ENCODE data around the gene SLC15A3. TPM values are rescaled to one million over a fixed set of nuclear protein-coding genes. Genes with fewer than 3 reads are reported as not detected.

Gene SLC15A3
- total RNA-seq, 3 donors from 2014 or later: 3.8 to 6.1 (median 5.5) TPM

DNA sequence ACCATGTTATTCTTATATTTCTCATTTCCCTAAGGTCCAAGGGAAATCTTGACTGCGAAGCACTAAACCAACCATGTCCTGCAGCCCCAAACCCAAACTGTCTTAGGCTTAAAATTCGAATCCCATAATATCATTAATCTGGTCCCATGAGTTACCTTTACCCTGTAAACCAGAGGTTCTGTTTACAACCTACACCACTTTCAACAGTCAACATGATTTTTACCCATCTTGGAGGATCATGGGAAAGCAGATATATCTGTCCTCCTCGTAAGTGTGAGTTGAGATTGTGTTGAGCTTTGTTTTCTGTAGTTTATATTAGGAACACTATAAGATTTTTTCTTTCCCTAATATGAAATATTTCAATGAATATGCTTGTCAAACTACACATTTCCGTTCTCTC, 52.0 kb downstream of the SLC15A3 start:
- no peaks in the 10 kb centered on the region for H3K9me3 Mint-ChIP-seq
- no peak overlapping the region for H3K4me3 Mint-ChIP-seq
- H3K36me3 Mint-ChIP-seq (ENCODE audit: insufficient read depth): peaks cover 60% of the 10 kb centered on the region
- H3K4me1 Mint-ChIP-seq (ENCODE audit: low read depth): peaks cover 20% of the 10 kb centered on the region
- no peak for ATAC-seq
- no peaks in the 10 kb centered on the region for H3K27me3 Mint-ChIP-seq (ENCODE audit: low read depth)
- DNase-seq: no peak

DNA sequence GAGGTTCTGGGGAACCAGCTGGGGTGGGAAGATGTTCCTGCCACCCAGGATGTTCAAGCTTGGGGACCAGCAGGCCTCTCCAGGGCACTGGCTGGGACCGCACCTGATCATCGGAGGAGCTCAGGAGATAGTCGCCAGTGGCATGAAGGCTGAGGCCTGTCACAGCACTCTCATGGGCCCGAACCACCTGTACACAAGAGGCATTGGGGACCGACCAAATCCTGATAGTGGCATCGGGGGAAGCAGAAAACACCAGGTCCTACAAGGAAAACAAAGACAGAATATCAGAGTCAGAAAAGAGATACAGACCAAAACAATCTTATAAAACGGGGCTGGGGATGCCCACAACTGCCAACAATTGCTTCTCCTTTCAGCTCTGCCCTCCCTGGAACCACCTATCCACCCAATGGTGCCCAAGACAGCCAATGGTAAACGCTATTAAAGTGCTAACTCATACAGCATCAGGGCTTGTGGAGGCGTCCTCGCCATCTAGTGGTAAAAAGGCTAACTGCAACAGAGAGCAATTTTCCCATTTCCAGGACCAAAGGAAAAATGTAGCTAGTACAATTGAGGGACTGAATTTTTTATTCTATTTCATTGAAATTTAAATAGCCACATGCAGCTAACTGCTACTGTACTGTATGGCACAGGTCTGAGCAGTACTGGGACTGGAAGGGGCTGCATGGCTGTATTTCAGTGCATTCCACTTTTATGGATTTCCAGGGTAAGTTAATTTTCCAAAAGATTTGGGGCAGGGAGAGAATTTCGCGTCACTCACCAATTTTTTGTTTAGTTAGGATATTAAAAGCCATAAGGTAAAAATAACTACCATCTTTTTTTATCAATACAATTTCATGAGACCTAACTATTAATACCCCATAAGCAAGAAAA, 52.7 kb downstream of the SLC15A3 start:
- Mint-ChIP-seq H3K9me3 (no peaks in the 10 kb centered on the region), H3K4me3 (no peak overlapping the region), H3K36me3 (ENCODE audit: insufficient read depth) (peaks cover 65% of the 10 kb centered on the region), H3K4me1 (ENCODE audit: low read depth) (peaks cover 14% of the 10 kb centered on the region), H3K27me3 (ENCODE audit: low read depth) (no peaks in the 10 kb centered on the region)
- no peak for DNase-seq
- ATAC-seq: peak; percentile 76 to 86

DNA sequence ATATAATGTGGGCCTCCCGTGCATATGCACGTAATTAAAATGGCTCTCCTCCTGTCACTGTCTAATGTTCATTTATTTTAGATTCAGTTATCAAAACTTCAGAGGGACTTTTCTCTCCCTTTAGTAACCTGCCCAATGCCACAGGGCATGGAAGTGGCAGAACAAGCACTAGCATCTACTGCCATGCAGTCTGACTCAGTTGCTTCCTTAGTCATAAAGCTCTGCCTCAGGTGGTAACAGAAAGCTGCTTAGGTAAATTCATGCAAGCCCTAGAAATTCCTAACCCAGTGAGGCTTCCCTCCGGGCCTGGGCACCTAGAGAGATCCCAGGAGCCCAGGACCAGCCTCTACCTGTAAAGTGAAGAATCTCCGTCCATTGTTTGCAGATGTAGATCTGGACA, 54.5 kb downstream of the SLC15A3 start:
- no peaks in the 10 kb centered on the region for H3K27me3 Mint-ChIP-seq (ENCODE audit: low read depth)
- peaks cover 56% of the 10 kb centered on the region for H3K36me3 Mint-ChIP-seq (ENCODE audit: insufficient read depth)
- H3K4me1 Mint-ChIP-seq (ENCODE audit: low read depth): peaks cover 1% of the 10 kb centered on the region
- DNase-seq (no peak), ATAC-seq (no peak)
- no peak overlapping the region for H3K4me3 Mint-ChIP-seq
- no peaks in the 10 kb centered on the region for H3K9me3 Mint-ChIP-seq

DNA sequence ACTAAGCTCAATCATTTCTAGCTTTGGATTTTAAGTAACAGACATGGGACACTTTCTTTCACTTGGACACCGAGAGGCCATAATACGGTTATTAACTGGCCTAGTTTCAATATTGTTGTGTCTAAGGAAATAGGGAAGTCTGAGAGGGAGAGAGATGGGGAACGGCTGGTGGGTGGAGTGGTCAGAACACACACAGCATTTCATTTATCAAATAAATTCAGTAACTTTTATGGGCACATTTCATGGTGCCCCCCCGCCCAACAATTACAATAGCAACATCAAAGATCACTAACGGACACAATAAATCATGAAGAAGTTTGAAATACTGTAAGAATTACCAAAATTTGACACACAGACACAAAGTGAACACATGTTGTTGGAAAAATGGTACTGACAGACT, 56.3 kb downstream of the SLC15A3 start:
- Mint-ChIP-seq H3K9me3 (no peaks in the 10 kb centered on the region), H3K4me1 (ENCODE audit: low read depth) (no peaks in the 10 kb centered on the region), H3K36me3 (ENCODE audit: insufficient read depth) (peaks cover 61% of the 10 kb centered on the region), H3K4me3 (no peak overlapping the region), H3K27me3 (ENCODE audit: low read depth) (no peaks in the 10 kb centered on the region)
- DNase-seq (no peak), ATAC-seq (no peak)

DNA sequence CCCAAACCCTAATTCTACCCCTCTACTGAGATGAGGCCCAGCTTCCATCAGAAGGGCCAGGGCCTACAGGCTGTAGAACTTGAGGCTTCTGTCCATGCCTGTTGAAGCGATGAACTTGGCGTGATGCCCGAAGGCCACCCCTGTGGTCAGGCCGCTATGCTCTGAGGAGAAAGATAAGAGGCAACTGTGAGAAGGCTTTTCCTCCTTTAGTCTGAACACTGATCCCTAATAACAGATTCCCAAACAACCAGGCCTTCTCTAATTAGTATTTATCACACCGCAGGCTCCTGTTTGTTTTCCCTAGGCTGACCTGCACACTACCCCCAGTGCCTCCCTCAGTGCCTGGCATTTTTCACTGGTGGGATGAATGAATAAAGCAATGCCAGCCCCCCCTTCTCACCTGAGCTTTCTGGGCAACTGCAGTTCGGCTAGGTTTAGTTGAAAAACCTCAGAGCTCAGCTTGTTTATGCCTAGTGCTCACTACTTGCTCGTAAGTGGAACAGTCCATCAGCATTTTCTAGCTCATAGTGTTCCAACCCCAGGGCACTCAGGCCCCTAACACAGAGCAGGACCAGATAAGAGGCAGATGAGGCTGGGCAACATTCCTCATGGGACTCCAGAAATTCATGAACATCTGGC, 60.8 kb downstream of the SLC15A3 start:
- no peak for DNase-seq
- Mint-ChIP-seq H3K4me1 (ENCODE audit: low read depth) (no peaks in the 10 kb centered on the region), H3K36me3 (ENCODE audit: insufficient read depth) (peaks cover 40% of the 10 kb centered on the region), H3K4me3 (no peak overlapping the region), H3K27me3 (ENCODE audit: low read depth) (no peaks in the 10 kb centered on the region), H3K9me3 (no peaks in the 10 kb centered on the region)
- no peak for ATAC-seq

DNA sequence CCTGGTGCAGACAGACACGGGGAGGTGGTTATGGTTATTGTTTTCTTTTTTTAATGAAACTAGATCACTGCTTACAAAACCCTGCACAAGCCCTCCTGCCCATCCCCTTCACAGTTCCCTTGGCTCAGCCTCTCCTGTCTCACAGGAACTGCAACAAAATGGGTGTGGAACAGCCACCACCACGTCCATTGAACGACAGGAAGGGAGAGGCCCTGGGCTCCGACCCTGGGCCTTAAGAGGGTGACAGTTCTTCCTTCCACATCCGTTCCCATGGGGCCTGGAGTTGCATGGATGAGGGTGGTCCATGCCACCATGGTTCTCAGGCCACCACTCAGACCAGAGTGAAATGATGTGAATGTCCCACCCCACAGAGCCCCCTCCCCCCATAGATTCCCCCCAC, 61.3 kb downstream of the SLC15A3 start:
- DNase-seq (no peak), ATAC-seq (no peak)
- no peaks in the 10 kb centered on the region for H3K9me3 Mint-ChIP-seq
- H3K27me3 Mint-ChIP-seq (ENCODE audit: low read depth): no peaks in the 10 kb centered on the region
- no peaks in the 10 kb centered on the region for H3K4me1 Mint-ChIP-seq (ENCODE audit: low read depth)
- no peak overlapping the region for H3K4me3 Mint-ChIP-seq
- H3K36me3 Mint-ChIP-seq (ENCODE audit: insufficient read depth): peaks cover 39% of the 10 kb centered on the region

DNA sequence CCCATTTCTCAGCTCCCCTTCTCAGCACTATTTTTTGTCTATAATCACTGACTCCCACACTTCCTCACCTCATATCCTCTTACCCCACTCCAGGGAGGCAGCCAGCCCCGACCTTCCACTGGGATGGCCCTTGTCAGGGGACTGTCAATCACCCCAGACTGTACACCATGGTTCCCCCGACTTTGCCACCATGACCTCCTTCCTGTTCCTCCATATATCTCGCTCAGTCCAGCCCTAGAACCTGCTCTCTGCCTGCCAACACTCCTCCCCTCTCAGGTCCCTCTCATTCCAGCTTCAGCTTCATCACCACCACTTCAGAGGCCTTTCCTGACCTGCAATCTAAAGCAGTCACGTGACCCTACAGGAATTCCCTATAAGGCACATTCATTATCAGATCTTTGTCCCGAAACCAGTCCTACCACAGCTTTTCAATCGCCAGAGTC, 62.1 kb downstream of the SLC15A3 start:
- Mint-ChIP-seq H3K4me1 (ENCODE audit: low read depth) (no peaks in the 10 kb centered on the region), H3K36me3 (ENCODE audit: insufficient read depth) (peaks cover 38% of the 10 kb centered on the region), H3K9me3 (no peaks in the 10 kb centered on the region), H3K4me3 (no peak overlapping the region), H3K27me3 (ENCODE audit: low read depth) (no peaks in the 10 kb centered on the region)
- DNase-seq (no peak), ATAC-seq (no peak)

DNA sequence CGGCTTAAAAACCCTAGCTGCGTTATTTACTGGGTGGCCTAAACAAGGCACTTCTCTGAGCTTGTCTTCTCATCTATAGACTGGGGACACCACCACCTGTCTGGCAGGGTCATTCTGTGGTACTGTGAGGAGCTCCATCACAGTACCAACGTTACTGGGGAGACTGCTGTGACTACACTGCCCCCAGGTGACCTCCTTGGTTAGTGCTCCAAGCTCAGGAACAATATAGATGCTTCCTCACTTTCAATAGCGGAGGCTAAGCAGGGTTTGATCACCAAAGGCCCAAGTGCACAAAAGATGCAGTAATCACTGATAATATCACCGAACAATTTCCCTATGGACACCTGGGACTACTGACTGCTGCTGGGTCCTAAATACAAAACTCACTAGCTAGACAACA, 64.4 kb downstream of the SLC15A3 start:
- Mint-ChIP-seq H3K4me3 (no peak overlapping the region), H3K36me3 (ENCODE audit: insufficient read depth) (peaks cover 45% of the 10 kb centered on the region), H3K4me1 (ENCODE audit: low read depth) (no peaks in the 10 kb centered on the region), H3K9me3 (no peaks in the 10 kb centered on the region), H3K27me3 (ENCODE audit: low read depth) (no peaks in the 10 kb centered on the region)
- no peak for DNase-seq
- peak; percentile 67 to 86 for ATAC-seq

Other genes with a start within 250 kb of the SLC15A3 start
- not detected for gene MS4A18, start 227.5 kb downstream of the SLC15A3 start, total RNA-seq
- not detected for gene MS4A15, start 195.3 kb downstream of the SLC15A3 start, total RNA-seq
- not detected for gene MS4A10, start 166.8 kb downstream of the SLC15A3 start, total RNA-seq
- gene CCDC86, start 110.1 kb downstream of the SLC15A3 start, total RNA-seq: 100 to 1,000 TPM; 182 to 218 (median 190) TPM
- gene PTGDR2, start 96.2 kb downstream of the SLC15A3 start, total RNA-seq: under 1 TPM; 0.23 to 0.45 (median 0.35) TPM
- gene ZP1, start 84.6 kb downstream of the SLC15A3 start, total RNA-seq: not detected
- gene PRPF19, start 45.6 kb downstream of the SLC15A3 start, total RNA-seq: 100 to 1,000 TPM; 297 to 335 (median 311) TPM
- 100 to 1,000 TPM; 184 to 216 (median 204) TPM for gene TMEM109, start 38.0 kb downstream of the SLC15A3 start, total RNA-seq
- 1 to 10 TPM in 2 of 3 donors, under 1 TPM in 1; 0.84 to 1.4 (median 1.4) TPM for gene TMEM132A, start 27.7 kb downstream of the SLC15A3 start, total RNA-seq
- 100 to 1,000 TPM; 638 to 711 (median 642) TPM for gene CD6, start 19.5 kb upstream of the SLC15A3 start, total RNA-seq
- 100 to 1,000 TPM; 318 to 420 (median 359) TPM for gene CD5, start 150.3 kb upstream of the SLC15A3 start, total RNA-seq
- gene VPS37C, start 209.2 kb upstream of the SLC15A3 start, total RNA-seq: 10 to 100 TPM; 16.1 to 18.4 (median 17.0) TPM